C4-2B (cell line): ENCODE data around the gene RSPO3.

Experiments
- CTCF ChIP-seq: fragments of 450-650 bp; conservative IDR thresholded peaks from 2 replicates; pipeline ENCODE4 v1.5.1; 2017; ENCODE audit warnings: mild to moderate bottlenecking
- ZFX ChIP-seq: fragments of 450-650 bp; IDR thresholded peaks from 2 replicates; pipeline ENCODE4 v1.6.1; 2017

DNA sequence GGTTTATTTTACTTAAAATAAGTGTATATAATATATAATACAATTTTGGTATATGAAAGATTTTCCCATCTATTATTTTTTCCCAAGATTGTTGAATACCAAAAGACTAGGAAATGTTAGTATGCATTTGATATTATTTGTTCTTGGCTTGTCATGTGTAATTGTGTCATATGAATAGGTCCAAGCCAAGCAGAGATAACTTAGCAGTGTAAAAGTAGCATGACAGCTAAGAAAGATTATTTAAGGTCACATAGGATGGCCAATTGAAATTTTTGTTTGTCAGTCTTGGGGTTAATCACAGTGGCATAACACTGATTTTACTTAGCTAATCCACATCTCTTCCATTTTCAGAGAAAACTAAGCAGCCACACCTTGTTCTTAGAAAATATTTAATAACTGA lies 38.8 kb upstream of the RSPO3 start:
- TF ChIP-seq ZFX (no peak), CTCF (no peak)
